ENCODE results near the gene NFIB.

NFIB gene

GRCh38 chr9:14256588-14256987 is 57.4 kb downstream of the NFIB start:
- no peak overlapping the region for H3K4me3 ChIP-seq (ENCODE audit: low read length)
- DNase-seq (ENCODE audit: low read depth), result no peak
- no peak for TF ChIP-seq CTCF (conservative IDR thresholded peaks at IDR 0.05; ENCODE audit: low read length)

- TF ChIP-seq CTCF (conservative IDR thresholded peaks at IDR 0.05; ENCODE audit: low read length), result no peak
- H3K4me3 ChIP-seq (ENCODE audit: low read length), result no peak overlapping the region
- DNase-seq (ENCODE audit: low read depth), result peak; percentile 62
Observed at GRCh38 chr9:14251154-14252071, 62.5 kb downstream of the NFIB start.

- TF ChIP-seq CTCF (conservative IDR thresholded peaks at IDR 0.05; ENCODE audit: low read length), result no peak
- no peak overlapping the region for H3K4me3 ChIP-seq (ENCODE audit: low read length)
- peak; percentile 4 for DNase-seq (ENCODE audit: low read depth)
Observed at GRCh38 chr9:14250794-14251153, 63.2 kb downstream of the NFIB start.

- no peak overlapping the region for H3K4me3 ChIP-seq (ENCODE audit: low read length)
- no peak for DNase-seq (ENCODE audit: low read depth)
- no peak for TF ChIP-seq CTCF (conservative IDR thresholded peaks at IDR 0.05; ENCODE audit: low read length)
Observed at GRCh38 chr9:14249527-14249926, 64.4 kb downstream of the NFIB start.

GRCh38 chr9:14248149-14248548 is 65.8 kb downstream of the NFIB start:
- no peak for DNase-seq (ENCODE audit: low read depth)
- no peak overlapping the region for H3K4me3 ChIP-seq (ENCODE audit: low read length)
- no peak for TF ChIP-seq CTCF (conservative IDR thresholded peaks at IDR 0.05; ENCODE audit: low read length)

GRCh38 chr9:14247577-14247976 is 66.4 kb downstream of the NFIB start:
- no peak for DNase-seq (ENCODE audit: low read depth)
- H3K4me3 ChIP-seq (ENCODE audit: low read length), result no peak overlapping the region
- TF ChIP-seq CTCF (conservative IDR thresholded peaks at IDR 0.05; ENCODE audit: low read length), result no peak

- peak; percentile 9 for DNase-seq (ENCODE audit: low read depth)
Observed at GRCh38 chr9:14246951-14247350, 67.0 kb downstream of the NFIB start.

More at GRCh38 chr9:14246951-14247350, 67.0 kb downstream of the NFIB start:
- no peak overlapping the region for H3K4me3 ChIP-seq (ENCODE audit: low read length)
- TF ChIP-seq CTCF (conservative IDR thresholded peaks at IDR 0.05; ENCODE audit: low read length), result no peak
